ENCODE results near the gene FAM174B. TPM values are rescaled to one million over a fixed set of nuclear protein-coding genes. Genes with fewer than 3 reads are reported as not detected.

The FAM174B gene
- total RNA-seq, 1 experiment from 2014 or later, result 90.7 TPM

- no peak for DNase-seq (ENCODE audit: low read depth, low spot score)
- in situ Hi-C loops (cut with HindIII; ENCODE audit: low pct_unique_long_range_greater_than_20kb, low sequenced_read_pairs), result no loop called here
These were observed 7.2 kb downstream of the FAM174B start for GRCh38 chr15:92648190-92648875.

DNA sequence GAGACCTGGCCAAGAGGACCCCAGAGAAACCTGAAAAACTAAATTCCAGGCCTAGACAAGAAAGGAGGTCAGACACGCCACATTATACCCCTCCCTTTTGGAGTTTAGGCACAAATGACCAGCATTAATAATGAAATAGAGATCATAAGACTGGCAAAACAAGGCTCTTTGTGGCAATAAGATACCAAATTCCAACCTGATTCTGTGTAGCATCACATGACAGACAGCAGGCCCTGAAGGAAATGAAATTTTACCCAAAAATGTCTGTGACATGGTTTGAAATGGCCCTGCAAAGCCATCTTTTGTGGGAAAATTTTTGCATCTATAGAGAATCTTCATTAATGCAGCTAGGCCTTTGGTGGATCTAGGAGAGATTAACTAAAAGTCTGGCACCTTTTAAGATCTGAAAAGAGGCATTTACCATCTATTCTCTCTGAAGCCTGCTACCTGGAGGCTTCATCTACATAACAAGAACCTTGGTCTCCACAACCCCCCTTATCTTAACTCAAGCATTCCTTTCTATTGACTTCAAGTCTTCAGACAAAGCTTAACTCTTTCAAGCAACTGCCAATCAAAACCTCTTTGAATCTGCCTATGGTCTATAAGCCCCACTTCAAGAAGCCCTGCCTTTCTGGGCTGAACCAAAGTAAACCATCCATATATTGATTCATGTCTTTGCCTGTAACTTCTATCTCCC, 8.0 kb downstream of the FAM174B start:
- in situ Hi-C loops (cut with HindIII; ENCODE audit: low pct_unique_long_range_greater_than_20kb, low sequenced_read_pairs), result no loop called here
- no peak for DNase-seq (ENCODE audit: low read depth, low spot score)

GRCh38 chr15:92646216-92646615, 9.4 kb downstream of the FAM174B start:
- no peak for DNase-seq (ENCODE audit: low read depth, low spot score)
- in situ Hi-C loops (cut with HindIII; ENCODE audit: low pct_unique_long_range_greater_than_20kb, low sequenced_read_pairs), result no loop called here

DNA sequence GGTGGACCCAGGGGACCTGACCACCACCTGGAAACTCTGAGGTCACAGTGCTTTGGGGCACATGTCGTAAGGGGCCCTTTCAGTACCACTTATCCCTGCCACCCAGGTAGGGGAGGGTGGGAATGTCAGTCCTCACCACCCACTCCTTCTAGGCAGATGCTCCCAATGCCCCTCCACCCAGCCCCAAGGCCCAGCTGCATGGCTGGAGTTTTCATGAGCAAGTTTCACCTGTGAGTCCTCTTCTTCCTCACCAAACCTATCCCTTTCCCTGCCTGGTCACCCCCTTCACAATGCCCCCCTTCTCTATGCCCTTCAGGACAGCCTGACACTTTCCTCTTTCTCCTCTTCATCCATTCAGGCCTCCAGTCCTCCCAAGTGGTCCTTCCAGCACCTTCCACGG, 9.8 kb downstream of the FAM174B start:
- in situ Hi-C loops (cut with HindIII; ENCODE audit: low pct_unique_long_range_greater_than_20kb, low sequenced_read_pairs), result no loop called here
- no peak for DNase-seq (ENCODE audit: low read depth, low spot score)

DNA sequence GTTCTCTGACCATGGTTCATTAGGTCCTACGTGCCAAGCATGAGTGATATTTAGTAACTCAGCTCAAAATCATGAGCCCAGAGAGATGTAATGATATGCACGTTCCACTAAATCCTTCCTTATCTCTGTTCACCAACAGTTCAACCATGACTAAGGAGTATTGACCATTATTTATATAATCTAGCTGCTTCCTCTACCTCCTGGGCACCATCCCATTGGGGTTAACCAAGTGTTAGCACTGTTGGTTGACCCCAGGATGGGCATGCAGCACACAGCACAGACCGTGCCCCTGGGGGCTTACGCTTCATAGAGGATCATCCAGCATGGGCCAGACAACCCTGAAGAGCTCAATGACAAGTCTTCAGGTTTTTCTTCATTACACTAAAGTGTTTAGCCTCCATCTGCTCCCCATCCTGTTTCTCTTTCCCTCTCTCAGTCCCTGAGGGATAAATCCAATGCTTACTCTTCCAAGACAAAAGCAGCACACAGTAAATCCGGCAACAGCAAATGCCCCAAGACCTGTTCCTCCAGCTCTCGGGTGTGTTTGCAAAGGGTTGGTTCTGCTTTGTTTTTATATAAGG, 10.4 kb downstream of the FAM174B start:
- DNase-seq (ENCODE audit: low read depth, low spot score), result no peak
- in situ Hi-C loops (cut with HindIII; ENCODE audit: low pct_unique_long_range_greater_than_20kb, low sequenced_read_pairs), result no loop called here

DNA sequence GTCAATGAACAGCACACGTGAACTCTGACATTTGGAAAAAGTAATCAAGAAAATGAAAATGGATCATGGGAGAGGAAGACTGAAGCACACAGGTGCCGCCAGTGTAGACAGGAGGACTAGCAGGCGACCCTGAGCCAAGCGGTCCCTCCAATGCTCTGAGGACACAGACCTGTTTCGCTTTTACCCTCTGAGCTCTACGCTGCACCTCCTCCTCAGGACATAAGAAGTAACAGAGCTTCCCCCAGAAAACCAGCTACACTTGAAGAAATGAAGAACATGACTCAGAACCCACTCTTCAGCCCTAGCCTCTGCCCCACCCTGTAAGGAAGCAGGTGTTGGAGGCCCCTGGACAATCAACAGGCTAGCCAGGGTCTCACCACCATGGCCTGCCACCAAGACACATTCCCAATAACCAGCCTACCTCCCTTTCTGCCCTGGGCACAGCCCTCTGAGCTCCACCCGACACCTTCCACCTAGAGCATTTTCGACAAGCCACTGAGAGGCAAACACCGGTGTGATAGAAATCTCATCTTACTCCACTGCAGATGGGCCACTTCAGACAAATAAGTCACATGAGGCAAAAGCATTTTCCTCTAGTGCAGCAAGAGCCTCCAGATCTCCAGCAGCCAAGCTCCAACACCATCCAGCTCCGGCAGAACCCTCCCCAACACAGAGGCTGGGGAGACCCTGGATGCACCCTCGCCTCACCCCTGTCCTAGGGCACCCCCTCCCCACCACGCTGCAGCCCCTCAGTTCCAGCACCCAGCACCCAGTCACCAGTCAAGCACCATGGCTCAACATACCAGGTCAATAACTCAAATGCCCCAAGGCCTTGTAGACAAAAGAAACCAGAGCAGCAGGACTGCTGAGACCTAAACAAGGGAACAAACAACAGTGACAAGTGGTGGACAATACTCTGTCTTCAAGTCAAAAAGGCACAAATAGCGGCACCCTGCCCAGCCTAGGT, 11.4 kb downstream of the FAM174B start:
- no peak for DNase-seq (ENCODE audit: low read depth, low spot score)

GRCh38 chr15:92638709-92639365, 16.7 kb downstream of the FAM174B start:
- no peak for DNase-seq (ENCODE audit: low read depth, low spot score)
- in situ Hi-C loops (cut with HindIII; ENCODE audit: low pct_unique_long_range_greater_than_20kb, low sequenced_read_pairs), result no loop called here

More for the DNA sequence above, 11.4 kb downstream of the FAM174B start:
- in situ Hi-C loops (cut with HindIII; ENCODE audit: low pct_unique_long_range_greater_than_20kb, low sequenced_read_pairs), result no loop called here

- no peak for DNase-seq (ENCODE audit: low read depth, low spot score)
- in situ Hi-C loops (cut with HindIII; ENCODE audit: low pct_unique_long_range_greater_than_20kb, low sequenced_read_pairs), result no loop called here
These were observed 17.3 kb downstream of the FAM174B start for GRCh38 chr15:92638291-92638708.

DNA sequence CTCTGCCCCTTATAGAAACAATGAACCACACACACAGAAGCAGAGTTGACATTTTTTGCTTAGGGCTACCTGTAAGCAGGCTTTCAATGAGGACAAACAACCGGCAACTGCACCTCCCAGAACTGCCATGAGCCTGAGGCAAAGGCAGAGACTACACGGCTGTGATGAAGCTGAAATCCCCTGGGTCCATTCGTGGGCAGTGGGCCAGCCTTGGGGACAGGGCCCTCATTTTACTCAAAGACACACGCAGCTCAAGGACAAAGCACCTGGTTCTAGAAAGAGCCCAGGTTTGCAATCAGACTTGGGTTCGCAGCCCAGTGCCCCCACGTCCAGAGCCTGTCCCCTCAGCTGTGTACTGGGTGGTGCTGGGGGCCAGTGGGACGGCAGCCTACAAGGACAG, 17.9 kb downstream of the FAM174B start:
- in situ Hi-C loops (cut with HindIII; ENCODE audit: low pct_unique_long_range_greater_than_20kb, low sequenced_read_pairs), result no loop called here
- DNase-seq (ENCODE audit: low read depth, low spot score), result no peak

DNA sequence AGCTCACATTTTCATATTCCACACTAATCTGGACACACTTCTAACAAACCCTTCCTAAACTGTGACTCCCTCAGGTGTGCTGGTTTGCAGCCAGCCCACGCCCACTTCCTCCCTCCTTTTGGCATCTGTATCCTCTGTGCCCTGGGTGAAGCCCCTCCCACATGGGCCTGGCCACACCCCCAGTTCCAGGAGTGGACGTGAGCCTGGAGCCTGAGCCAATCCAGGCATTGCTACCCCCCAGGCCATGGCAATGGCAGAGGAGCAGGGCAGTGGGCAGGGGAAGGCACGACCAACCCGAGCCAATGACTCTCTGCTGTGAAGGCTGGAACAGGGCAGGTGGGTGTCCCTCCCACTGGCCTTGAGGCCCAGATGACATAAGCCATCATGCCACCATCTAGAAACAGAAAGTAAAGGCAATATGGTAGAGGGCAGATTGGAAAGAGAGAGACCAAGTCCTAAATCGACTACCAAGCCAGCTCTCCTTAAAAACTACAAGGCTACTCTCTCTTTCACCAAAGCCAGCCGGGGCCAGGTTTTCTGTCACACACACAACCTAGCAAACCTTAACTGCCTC, 18.6 kb downstream of the FAM174B start:
- in situ Hi-C loops (cut with HindIII; ENCODE audit: low pct_unique_long_range_greater_than_20kb, low sequenced_read_pairs), result no loop called here
- peak; percentile 31 for DNase-seq (ENCODE audit: low read depth, low spot score)

GRCh38 chr15:92636401-92636907, 19.1 kb downstream of the FAM174B start:
- no peak for DNase-seq (ENCODE audit: low read depth, low spot score)
- in situ Hi-C loops (cut with HindIII; ENCODE audit: low pct_unique_long_range_greater_than_20kb, low sequenced_read_pairs), result no loop called here

- in situ Hi-C loops (cut with HindIII; ENCODE audit: low pct_unique_long_range_greater_than_20kb, low sequenced_read_pairs), result no loop called here
These were observed 20.8 kb downstream of the FAM174B start for GRCh38 chr15:92634671-92635201.

GRCh38 chr15:92634060-92634459, 21.5 kb downstream of the FAM174B start:
- DNase-seq (ENCODE audit: low read depth, low spot score), result no peak
- in situ Hi-C loops (cut with HindIII; ENCODE audit: low pct_unique_long_range_greater_than_20kb, low sequenced_read_pairs), result no loop called here

More at GRCh38 chr15:92634671-92635201, 20.8 kb downstream of the FAM174B start:
- no peak for DNase-seq (ENCODE audit: low read depth, low spot score)

- DNase-seq (ENCODE audit: low read depth, low spot score), result no peak
- in situ Hi-C loops (cut with HindIII; ENCODE audit: low pct_unique_long_range_greater_than_20kb, low sequenced_read_pairs), result no loop called here
These were observed 22.2 kb downstream of the FAM174B start for GRCh38 chr15:92633418-92633817.

DNA sequence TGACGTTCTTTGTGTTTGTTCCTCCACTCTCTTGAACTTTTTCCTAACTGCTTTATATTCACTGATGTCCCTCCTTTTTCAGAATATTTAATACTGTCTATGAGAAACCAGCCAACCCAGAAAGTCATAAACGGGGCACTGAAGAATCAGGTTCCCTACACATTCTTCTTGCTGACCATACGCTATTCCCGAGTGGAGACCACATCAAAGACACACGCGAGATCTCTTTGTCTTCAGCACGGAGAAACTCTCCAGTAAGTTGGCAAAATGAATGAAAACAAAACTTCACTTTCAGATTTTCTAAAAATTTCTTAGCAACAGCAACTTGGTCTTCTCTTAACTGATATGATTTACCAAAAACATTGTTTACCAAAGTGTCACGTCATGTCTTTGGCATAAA, 22.6 kb downstream of the FAM174B start:
- DNase-seq (ENCODE audit: low read depth, low spot score), result no peak
- in situ Hi-C loops (cut with HindIII; ENCODE audit: low pct_unique_long_range_greater_than_20kb, low sequenced_read_pairs), result no loop called here

DNA sequence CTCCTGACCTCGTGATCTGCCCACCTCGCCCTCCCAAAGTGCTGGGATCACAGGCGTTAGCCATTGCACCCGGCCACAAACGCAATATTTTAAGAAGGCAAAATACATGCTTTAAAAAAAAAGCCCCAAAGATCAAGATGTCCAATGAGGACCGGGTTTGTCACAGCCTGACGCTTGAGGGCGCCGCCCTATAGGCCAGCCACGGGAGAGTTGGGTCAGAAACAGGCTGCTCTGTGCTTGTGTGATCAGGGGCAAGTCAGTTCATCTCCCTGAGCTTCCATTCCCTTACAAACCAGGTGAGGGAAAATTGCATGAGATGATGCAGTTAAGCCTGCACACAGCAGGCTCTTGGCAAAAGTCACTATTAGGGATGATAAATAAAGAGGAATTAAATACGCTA, 23.9 kb downstream of the FAM174B start:
- DNase-seq (ENCODE audit: low read depth, low spot score), result no peak
- in situ Hi-C loops (cut with HindIII; ENCODE audit: low pct_unique_long_range_greater_than_20kb, low sequenced_read_pairs), result no loop called here
